Measurements from ENCODE around the gene LRFN3.
"Not testable (repeated sequence)": the region's sequence is repeated elsewhere in the genome, so short reads cannot be mapped to it uniquely, and the experiment has no call there.

The LRFN3 gene

DNA sequence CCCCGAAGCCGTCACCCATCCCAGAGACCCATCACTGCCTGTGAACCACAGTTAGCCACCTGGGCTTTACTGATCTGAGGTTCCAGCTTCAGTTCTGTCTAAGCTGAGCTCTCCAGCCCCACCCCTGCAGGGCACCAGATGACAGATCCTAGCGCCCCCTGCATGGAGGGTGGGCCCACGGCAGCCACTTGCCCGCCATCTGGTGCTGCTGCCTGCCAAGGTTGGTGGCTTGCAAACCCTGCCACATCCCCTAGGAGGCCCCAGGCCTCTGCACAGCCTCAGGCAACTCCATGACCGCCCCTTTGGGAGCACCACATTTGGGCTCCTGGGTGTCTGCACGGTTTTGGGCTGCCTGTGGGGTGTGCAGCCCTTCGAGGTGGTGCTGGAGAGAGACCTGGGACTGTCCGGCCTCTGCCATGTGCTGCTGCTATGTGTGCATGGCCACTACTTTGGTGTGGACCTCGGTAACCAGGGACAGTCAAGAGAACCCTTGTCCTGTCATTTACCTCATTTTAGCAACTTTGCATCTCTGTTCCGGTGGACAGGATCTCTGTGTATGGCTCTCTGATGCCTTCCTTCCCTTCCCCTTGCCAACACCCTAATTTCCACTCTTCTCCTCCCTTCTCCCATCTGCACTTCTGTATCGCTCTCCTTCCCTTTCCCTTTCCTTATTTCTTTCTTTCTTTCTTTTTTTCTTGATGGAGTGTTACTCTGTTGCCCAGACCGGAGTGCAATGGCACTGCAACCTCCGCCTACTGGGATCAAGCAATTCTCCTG is 41.5 kb downstream of the LRFN3 start:
- DNase-seq = peak; percentile 69

DNA sequence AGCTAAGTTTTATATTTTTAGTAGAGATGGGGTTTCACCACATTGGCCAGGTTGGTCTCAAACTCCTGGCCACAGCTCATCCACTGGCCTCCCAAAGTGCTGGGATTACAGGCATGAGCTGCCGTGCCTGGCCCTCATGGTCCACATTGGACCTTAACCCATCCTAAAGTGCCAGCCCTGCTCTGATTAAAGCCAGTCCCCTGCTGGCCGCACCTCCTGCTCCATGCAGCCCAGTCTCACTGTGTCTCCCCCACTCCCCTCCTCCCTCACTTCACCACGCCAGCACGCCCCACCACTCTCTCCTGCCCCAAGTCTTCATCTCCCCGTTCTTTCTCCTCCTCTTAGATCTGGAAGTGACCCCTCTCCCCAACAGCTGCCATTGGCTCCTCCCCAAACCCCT is 42.1 kb downstream of the LRFN3 start:
- DNase-seq = no peak

DNA sequence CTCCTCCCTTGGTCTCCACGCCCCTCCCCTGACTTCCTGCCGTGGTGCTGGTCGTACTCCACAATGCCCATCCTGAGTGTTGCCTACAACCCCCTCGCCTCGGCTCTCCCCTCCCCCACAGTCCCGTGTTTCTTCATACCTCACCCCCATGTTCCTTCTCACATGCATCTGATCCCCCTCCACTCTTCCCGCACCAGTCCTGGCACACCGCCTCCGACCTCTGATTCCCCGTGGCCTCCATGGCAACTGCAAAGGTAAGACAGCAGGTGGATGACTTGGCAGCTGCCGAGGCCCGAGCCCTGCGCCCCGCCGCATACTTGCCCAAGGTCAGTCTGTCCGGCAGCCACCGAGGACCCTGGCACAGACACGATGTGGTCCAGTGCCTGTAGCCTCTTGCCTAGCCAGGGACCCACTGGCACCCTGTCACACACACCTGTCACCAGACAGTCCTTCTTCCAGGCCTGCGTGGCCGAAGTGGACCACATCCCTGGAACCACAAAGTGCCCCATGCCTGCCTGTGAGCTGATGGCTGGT is 42.7 kb downstream of the LRFN3 start:
- DNase-seq = no peak

DNA sequence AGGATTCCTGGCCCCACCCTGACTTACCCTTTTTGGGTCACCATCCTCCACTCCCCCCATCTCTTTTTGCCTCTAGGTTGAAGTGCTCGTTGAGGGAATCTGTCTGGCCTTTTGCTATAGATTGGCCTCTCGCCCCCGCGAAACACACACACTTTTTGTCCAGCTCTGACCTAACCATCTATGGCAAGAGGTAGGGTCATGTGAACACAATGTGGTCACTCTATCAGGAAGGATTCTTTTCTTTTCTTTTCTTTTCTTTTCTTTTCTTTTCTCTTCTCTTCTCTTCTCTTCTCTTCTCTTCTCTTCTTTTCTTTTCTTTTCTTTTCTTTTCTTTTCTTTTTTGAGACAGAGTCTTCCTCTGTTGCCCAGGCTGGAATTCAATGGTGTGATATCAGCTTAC is 44.8 kb downstream of the LRFN3 start:
- not testable (repeated sequence) for DNase-seq

DNA sequence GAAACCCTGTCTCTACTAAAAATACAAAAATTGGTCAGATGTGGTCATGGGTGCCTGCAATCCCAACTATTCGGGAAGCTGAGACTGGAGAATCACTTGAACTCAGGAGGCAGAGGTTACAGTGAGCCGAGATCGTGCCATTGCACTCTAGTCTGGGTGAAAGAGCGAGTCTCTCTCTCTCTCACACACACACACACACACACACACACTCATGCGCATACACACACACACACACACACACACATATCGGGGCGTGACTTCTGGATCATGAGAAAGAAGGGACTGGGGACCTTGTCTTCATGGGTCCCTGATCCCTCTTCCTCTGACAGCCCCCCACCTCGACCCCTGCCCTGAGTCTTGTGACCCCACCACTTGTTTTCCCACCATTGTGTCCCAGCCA is 47.0 kb downstream of the LRFN3 start:
- DNase-seq = no peak

DNA sequence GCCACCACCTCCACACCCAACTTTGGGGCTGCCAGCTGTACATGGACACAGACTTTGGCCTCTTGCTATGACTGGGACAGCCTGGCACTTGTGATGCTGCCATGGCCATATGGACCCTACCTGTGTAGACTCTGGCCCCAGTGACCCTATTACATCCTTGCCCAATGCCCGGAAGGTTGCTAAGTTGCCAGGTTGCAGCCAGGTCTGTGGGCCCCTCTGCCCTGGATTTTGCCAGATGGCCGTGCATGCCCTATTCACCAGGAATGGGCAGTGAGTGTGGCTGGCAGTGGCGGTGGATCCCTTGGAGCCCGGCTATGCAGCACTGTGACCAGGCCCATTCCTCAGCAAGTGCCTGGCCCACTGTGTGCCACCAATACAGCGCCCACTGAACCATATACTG is 49.9 kb downstream of the LRFN3 start:
- DNase-seq = no peak

DNA sequence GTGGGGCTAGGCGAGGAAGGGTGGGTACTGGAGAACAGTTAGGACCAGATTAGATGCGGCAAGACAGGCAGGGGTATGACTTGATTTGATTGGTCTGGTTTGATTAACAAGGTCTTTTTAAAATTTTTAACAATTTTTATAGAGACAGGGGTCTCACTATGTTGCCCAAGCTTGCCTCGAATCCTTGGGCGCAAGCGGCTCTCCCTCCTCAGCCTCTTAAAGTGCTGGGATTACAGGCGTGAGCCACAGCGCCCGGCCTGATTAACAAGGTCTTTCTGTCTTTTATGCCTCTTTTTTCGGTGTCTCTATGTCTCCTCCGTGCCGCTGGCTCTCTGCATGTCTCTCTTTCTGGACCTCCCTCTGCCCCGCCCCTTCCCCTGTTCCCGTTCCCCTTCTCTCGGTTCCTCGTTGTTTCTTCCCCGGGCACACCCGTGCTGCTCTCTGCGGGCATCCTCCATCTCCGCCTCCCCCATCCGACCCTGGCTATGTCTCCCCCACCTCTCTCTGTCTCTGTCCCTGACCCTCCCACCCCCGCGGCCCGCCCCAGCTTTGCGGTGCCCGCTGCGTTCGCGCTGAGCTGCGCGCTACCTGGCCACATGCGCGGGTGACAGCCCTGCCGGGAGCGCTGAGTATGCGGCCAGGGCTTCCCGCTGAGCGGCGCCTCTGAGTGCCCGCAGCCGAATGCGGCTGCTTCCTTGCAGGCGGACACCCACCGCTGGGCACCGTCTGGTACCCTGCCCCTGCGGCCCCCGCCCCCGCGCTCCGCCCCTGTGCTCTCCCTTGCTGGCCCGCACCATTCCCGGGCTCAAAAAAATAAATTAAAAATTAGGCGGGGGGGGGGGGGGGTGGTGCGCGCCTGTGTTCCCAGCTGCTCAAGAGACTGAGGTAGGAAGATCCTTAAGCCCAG is 50.7 kb downstream of the LRFN3 start:
- peak; percentile 67 for DNase-seq

DNA sequence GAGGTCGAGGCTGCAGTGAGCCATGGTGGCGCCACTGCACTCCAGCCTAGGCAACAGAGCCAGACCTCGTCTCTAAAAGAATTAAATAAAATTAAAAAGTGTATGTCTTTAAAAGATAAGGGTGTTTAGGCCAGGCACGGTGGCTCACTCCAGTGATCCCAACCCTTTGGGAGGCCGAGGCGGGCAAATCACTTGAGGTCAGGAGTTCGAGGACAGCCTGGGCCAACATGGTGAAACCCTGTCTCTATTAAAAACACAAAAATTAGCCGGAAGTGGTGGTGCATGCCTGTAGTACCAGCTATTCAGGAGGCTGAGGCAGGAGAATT is 51.4 kb downstream of the LRFN3 start:
- DNase-seq = no peak

DNA sequence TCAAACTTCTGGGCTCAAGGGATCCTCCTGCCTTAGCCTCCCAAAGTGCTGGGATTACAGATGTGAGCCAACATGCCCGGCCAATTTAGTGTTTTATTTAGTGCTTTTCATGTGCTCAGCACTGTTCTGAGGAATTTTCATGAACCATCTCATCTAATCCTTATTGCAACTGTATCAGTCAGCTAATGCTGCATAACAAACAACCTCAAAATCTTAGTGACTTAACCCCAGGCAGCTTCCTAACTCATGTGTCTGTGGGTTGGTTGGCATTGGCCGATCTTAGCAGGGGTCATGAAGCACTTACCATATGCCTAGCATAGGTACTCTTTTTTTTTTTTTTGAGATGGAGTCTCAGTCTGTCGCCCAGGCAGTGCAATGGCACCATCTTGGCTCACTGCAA is 52.6 kb downstream of the LRFN3 start:
- DNase-seq = no peak

DNA sequence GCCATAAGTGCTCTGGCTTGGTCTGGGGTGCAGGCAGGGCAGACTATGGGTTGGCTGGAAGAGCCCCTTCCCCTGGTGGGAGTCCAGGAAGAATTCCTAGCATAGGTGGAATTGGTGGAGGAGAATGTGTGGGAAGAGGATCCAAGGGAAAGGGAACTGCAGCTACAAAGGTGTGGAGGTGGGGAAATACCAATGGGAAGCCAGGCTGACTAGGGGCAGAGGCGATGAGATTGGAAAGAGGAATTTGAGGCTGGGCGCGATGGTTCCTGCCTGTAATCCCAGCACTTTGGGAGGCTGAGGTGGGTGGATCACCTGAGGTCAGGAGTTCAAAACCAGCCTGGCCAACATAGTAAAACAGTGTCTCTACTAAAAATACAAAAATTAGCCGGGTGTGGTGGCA is 54.0 kb downstream of the LRFN3 start:
- no peak for DNase-seq

DNA sequence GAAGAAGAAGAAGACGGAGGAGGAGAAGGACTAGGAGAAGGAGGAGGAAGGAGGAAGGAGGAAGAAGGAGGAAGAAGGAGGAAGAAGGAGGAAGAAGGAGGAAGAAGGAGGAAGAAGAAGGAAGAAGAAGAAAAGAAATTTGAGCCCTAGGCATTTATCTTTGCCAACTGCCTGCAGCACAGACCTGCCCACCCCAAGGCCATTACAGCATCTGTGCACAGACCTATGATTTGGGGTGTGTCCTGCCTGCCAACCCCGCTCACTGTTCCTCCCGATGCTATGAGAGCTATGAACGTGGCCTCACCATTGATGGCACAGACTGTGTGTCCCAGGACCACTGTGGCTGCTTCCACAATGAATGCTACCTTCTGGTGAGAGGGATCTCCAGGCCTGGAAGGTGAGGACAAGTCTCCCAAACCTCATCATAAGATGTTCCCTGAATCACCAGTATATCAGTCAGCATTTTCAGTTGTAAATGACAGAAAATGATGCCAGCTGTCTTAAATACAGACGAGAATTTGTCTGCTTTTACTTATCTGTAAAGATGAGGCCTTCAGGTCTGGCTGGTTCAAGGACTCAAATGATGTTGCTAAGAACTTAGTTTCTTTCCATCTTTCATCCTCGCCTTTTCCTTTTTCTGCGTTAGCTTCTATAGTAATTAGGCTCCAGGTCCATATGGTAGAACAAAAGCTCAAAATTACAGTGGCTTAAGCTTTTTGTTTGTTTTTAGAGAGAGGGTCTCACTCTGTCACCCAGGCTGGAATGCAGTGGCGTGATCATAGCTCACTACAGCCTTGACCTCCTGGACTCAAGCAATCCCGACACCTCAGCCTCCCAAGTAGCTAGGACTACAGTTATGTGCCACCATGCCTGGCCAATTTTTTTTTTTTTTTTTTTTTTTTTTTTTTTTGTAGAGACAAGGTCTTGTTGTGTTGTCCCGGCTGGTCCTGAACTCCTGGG is 54.9 kb downstream of the LRFN3 start:
- no peak for DNase-seq

DNA sequence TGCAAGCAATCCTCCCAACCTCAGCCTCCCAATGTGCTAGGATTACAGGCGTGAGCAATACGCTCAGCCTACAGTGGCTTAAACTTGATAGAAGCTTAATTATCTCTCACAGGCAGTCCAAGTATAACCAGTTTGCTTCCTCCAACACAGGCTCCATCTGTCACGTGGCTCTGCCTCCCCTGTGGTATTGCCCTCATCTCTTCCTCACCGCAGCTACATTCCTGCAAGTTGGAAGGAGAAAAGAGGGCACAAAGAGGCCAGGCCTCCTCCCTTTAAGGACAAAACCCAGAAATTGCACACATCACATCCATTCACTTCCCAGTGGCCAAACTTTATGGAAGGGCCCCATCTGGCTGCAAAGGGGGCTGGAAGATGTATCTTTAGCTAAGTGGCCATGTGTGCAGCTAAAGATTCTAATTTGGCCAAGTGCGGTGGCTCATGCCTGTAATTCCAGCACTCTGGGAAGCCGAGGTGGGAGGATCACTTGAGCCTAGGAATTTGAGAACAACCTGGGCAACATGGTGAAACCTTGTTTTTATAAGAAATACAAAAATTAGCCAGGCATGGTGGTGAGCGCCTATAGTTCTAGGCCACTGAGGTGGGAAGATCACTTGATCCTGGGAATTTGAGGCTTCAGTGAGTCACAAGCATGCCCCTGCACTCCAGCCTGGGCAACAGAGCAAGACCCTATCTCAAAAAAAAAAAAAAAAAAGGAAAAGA is 55.7 kb downstream of the LRFN3 start:
- DNase-seq = no peak

DNA sequence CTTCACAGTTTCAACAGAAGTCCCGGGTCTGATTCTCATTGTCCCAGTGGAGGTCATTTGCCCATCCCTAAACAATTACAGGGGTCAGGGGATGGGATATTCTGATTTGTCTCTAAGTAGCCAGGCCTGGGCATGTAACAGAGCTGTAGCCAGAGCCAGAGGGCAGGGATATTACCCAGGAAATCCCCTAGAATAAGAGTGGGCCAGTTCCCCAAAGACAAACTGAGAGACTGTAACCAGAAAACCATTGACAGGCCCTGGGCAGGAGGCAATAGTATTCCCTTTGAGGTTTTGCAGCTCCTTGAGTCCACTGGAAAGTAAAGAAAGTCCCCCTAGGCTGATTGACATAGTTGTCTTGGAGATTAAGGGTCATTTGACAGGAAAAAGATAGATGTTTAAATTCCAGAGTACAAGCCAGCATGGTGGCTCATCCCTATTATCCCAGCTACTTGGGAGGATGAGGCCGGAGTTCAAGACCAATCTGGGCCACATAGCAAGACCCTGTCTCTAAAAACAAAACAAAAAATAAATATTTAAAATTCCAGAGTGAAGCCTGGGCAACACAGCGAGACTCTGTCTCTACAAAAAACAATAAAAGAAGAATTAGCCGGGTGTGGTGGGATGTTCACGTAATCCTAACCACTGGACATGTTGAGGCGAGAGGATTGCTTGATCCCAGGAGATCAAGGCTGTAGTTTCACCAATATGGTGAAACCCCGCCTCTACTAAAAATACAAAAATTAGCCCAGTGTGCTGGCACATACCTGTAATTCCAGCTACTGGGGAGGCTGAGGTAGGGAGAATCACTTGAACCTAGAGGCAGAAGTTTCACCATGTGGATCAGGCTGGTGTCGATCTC is 57.0 kb downstream of the LRFN3 start:
- DNase-seq = no peak

DNA sequence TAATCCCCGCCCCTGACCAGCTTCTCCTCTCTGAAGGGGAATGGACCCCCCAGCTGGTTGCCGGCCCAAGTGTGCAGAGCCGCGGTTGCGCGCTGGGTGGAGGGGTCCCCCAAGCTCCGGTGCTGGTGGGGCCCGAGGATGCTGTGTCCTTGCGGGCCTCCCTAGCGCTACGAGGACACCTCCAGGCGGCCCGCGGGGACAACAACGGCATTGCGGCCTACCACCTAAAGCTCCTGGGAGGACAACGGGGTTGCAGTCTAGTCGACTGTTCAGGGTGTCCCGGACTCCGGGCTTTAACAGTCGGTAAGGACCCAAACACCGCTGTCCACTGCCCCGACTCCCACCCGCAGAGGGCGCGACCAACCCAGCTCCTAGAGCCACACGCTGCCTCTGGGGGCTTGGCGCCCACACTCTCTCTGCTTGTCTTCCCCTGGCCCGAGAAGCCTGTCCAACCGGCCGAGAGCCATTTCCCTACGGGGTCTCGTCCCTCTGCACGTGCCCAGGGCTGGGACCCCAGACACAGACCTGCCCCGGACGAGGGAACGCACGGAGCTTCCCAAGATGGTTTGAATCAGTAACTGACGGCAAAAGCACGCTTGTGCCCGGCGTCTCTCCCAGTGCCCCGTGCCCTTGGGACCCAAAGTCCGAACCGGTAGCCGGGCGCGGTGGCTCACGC is 57.9 kb downstream of the LRFN3 start:
- no peak for DNase-seq

Data from RPMI8226 (cell line).